ENCODE data around the gene IL15RA. TPM values are rescaled to one million over a fixed set of nuclear protein-coding genes. Genes with fewer than 3 reads are reported as not detected.
A peak's percentile ranks its signal among the peaks of the same experiment; 100 is the strongest.
"Not testable (repeated sequence)": the region's sequence is repeated elsewhere in the genome, so short reads cannot be mapped to it uniquely, and the experiment has no call there.

The IL15RA gene
- polyA plus RNA-seq, 6 donors from 2014 or later: 0.94 to 2.3 (median 1.9) TPM; not detected in 1

DNA sequence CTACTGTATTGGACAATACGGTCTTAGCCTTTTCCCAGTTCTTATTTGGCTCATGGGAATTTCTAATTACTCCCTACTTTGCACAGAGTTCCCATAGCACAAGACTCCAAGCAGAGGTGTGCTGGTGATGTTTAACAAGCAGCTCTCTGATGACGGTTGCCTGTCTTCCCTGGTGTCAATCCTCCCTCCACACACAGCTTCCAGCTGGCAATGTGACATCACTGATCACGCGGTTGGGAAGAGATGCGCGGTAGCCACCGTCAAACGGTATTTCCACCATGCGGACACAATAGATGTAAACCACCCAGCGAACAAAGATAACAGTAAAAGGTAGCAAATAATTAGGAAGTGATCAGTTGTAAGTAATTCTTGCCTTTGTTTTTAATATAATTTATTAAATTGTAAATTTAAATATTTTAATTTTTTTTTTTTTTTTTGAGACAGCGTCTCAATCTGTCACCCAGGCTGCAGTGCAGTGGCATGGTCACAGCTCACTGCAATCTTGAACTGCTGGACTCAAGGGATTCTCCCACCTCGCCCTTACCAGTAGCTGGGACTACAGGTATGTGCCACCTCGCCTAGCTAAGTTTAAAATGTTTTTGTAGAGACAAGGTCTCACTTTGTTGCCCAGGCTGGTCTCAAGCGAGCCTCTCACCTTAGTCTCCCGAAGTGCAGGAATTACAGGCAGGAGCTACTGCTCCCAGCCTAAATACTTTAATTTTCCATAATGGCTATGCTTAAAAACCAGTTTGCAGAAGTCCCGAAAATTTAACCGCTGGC lies 36.3 kb upstream of the IL15RA start:
- Mint-ChIP-seq H3K27me3 (peaks cover 0 to 4% (median 0%) of the 10 kb centered on the region in 3 donors), H3K4me3 (no peak overlapping the region), H3K36me3 (peaks cover 0 to 8% of the 10 kb centered on the region in 2 donors), H3K27ac (peak overlapping the region in 2 of 6 donors; percentile 62), H3K9me3 (no peaks in the 10 kb centered on the region), H3K4me1 (peaks cover 0 to 13% (median 3%) of the 10 kb centered on the region in 3 donors)
- DNase-seq (no peak), ATAC-seq (ENCODE audit: low read depth in 2 of 2) (no peak)

GRCh38 chr10:6012121-6012905 lies 35.0 kb upstream of the IL15RA start:
- peaks cover 0 to 7% of the 10 kb centered on the region in 2 donors for H3K36me3 Mint-ChIP-seq
- no peak for ATAC-seq (ENCODE audit: low read depth in 2 of 2)

GRCh38 chr10:6011558-6011957 lies 34.2 kb upstream of the IL15RA start:
- peaks cover 0 to 18% (median 7%) of the 10 kb centered on the region in 7 donors for H3K9me3 Mint-ChIP-seq
- H3K27me3 Mint-ChIP-seq: peaks cover 0 to 6% (median 4%) of the 10 kb centered on the region in 3 donors
- no peak overlapping the region for H3K27ac Mint-ChIP-seq
- H3K36me3 Mint-ChIP-seq: peaks cover 0 to 7% of the 10 kb centered on the region in 2 donors
- peaks cover 0 to 13% (median 3%) of the 10 kb centered on the region in 3 donors for H3K4me1 Mint-ChIP-seq
- ATAC-seq (ENCODE audit: low read depth in 2 of 2) (no peak), DNase-seq (no peak)
- no peak overlapping the region for H3K4me3 Mint-ChIP-seq

More at GRCh38 chr10:6012121-6012905, 35.0 kb upstream of the IL15RA start:
- Mint-ChIP-seq H3K4me1 (peaks cover 0 to 13% (median 3%) of the 10 kb centered on the region in 3 donors), H3K4me3 (no peak overlapping the region), H3K27ac (no peak overlapping the region), H3K27me3 (peaks cover 0 to 4% (median 0%) of the 10 kb centered on the region in 3 donors), H3K9me3 (peaks cover 0 to 10% (median 3%) of the 10 kb centered on the region in 7 donors)
- DNase-seq: no peak

GRCh38 chr10:6010569-6010968 lies 33.2 kb upstream of the IL15RA start:
- Mint-ChIP-seq H3K27ac (peak overlapping the region in 1 of 6 donors; percentile 19), H3K9me3 (peaks cover 0 to 18% (median 9%) of the 10 kb centered on the region in 7 donors), H3K27me3 (peaks cover 0 to 7% (median 4%) of the 10 kb centered on the region in 3 donors), H3K36me3 (peaks cover 0 to 7% of the 10 kb centered on the region in 2 donors), H3K4me3 (no peak overlapping the region), H3K4me1 (peaks cover 0 to 13% (median 3%) of the 10 kb centered on the region in 3 donors)
- no peak for DNase-seq
- no peak for ATAC-seq (ENCODE audit: low read depth in 2 of 2)

- DNase-seq (no peak), ATAC-seq (ENCODE audit: low read depth in 2 of 2) (no peak)
- Mint-ChIP-seq H3K27me3 (peaks cover 0 to 7% (median 4%) of the 10 kb centered on the region in 3 donors), H3K27ac (no peak overlapping the region), H3K4me3 (no peak overlapping the region), H3K36me3 (peaks cover 0 to 7% of the 10 kb centered on the region in 2 donors), H3K4me1 (peaks cover 0 to 13% (median 3%) of the 10 kb centered on the region in 3 donors), H3K9me3 (peaks cover 0 to 18% (median 9%) of the 10 kb centered on the region in 7 donors)
Observed at GRCh38 chr10:6009961-6010360, 32.6 kb upstream of the IL15RA start.

GRCh38 chr10:6009150-6009549 lies 31.8 kb upstream of the IL15RA start:
- H3K4me3 Mint-ChIP-seq: no peak overlapping the region
- ATAC-seq (ENCODE audit: low read depth in 2 of 2): no peak

DNA sequence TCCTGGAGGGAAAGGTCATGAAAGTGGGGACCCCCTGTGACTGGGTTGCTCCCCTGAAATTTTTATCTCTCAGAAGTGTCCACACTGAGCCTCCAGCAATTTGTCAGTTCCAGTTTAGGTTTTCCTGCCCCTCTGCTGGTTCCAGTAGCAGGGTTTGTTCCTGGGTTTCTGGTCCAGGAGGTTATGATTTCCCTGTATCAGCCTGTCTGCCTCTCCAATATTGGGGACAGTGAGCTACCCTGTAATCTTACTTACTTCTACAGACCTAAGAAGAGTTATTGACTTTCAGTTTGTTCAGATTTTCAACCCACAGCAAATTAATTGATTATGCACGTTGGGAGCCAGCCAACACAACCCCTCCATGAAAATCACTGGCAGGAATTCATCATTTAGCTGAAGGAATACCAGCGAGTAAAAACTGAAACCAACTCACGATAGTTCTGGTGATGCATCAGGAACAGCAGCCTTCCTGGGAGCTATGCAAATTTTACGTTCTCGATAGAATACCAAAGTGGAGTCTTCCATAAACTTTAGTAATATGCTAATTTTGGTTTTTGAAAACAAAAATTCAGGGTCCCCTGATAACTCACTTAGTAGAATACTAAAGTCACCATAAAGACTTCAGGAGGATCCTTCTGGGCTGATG lies 31.3 kb upstream of the IL15RA start:
- no peak overlapping the region for H3K4me3 Mint-ChIP-seq
- peaks cover 0 to 7% (median 4%) of the 10 kb centered on the region in 3 donors for H3K27me3 Mint-ChIP-seq
- ATAC-seq (ENCODE audit: low read depth in 2 of 2): no peak
- no peak for DNase-seq
- peaks cover 0 to 18% (median 9%) of the 10 kb centered on the region in 7 donors for H3K9me3 Mint-ChIP-seq
- H3K27ac Mint-ChIP-seq: no peak overlapping the region
- H3K4me1 Mint-ChIP-seq: peaks cover 0 to 3% (median 3%) of the 10 kb centered on the region in 3 donors
- H3K36me3 Mint-ChIP-seq: peaks cover 0 to 7% of the 10 kb centered on the region in 2 donors

More at GRCh38 chr10:6009150-6009549, 31.8 kb upstream of the IL15RA start:
- Mint-ChIP-seq H3K27ac (no peak overlapping the region), H3K27me3 (peaks cover 0 to 7% (median 4%) of the 10 kb centered on the region in 3 donors), H3K36me3 (peaks cover 0 to 7% of the 10 kb centered on the region in 2 donors), H3K4me1 (peaks cover 0 to 7% (median 5%) of the 10 kb centered on the region in 3 donors), H3K9me3 (peaks cover 0 to 18% (median 9%) of the 10 kb centered on the region in 7 donors)
- no peak for DNase-seq

DNA sequence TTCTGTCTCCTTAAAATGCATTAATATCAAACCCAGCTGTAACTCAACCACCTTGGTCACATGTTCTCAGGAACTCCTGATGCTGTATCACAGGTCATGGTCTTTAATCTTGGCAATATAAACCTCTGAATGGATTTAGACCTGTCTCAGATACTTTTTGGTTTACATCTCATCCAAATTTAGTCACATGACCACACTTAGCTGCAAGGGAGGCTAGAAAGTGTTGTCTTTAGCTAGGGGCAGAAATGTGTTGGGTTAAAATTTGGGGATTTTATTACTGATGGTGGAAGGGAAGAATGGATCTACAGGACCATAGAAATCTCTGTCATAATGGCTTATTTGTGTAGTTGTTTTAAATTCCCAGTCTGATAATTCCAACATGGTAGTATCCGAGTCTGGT lies 29.6 kb upstream of the IL15RA start:
- DNase-seq: no peak
- Mint-ChIP-seq H3K4me3 (no peak overlapping the region), H3K27ac (peak overlapping the region in 1 of 6 donors; percentile 16), H3K9me3 (peaks cover 0 to 18% (median 9%) of the 10 kb centered on the region in 7 donors), H3K36me3 (peaks cover 0 to 6% of the 10 kb centered on the region in 2 donors), H3K4me1 (peaks cover 0 to 3% (median 0%) of the 10 kb centered on the region in 3 donors), H3K27me3 (peaks cover 0 to 7% (median 6%) of the 10 kb centered on the region in 3 donors)
- no peak for ATAC-seq (ENCODE audit: low read depth in 2 of 2)

DNA sequence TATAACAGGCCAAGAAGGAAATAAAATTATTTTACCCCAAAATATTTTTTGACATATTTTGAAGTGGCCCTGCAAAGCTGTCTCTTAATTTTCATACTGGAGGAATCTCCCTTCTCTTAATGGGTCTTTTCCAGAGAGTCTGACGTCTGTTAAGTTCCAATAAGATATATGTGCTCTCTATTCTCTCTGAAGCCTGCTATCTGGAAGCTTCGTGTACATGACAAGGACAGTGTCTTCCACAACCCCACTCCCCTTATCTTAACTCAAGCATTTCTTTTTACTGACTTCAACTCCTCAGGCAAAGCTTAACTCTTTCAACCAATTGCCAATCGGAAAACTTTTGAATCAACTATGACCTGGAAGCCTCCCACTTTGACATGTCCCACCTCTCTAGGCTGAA lies 29.2 kb upstream of the IL15RA start:
- H3K27ac Mint-ChIP-seq: peak overlapping the region in 1 of 6 donors; percentile 16
- no peak overlapping the region for H3K4me3 Mint-ChIP-seq
- H3K36me3 Mint-ChIP-seq: peaks cover 0 to 1% of the 10 kb centered on the region in 2 donors
- peaks cover 0 to 7% (median 4%) of the 10 kb centered on the region in 3 donors for H3K27me3 Mint-ChIP-seq
- peaks cover 0 to 3% (median 0%) of the 10 kb centered on the region in 3 donors for H3K4me1 Mint-ChIP-seq
- DNase-seq (no peak), ATAC-seq (ENCODE audit: low read depth in 2 of 2) (no peak)
- peaks cover 0 to 18% (median 9%) of the 10 kb centered on the region in 7 donors for H3K9me3 Mint-ChIP-seq

DNA sequence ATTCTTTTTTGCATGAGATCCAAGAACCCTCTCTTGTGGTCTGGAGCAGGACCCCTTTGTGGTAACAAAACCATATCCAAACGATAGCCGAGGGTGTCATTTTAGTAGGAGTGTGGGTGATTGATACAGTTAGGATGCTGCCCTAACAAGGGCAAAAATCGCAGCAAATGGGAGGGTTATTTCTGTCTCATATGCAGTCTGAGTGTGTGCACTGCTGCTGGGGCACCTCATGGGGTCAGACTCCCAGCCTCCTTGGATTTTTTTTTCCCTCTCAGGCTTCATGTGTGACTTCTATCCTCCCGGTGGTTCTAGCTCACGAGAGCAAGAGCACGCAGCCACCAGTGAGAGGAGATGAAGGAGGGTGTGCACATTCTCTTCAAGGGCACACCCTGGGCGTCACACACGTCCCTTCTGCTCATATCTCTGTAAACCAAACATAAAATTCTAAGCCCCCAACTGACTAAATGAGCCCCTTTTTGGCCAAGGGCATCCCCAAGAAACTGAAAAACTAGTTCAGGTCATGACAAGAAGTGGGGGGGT lies 28.6 kb upstream of the IL15RA start:
- Mint-ChIP-seq H3K9me3 (peaks cover 0 to 18% (median 9%) of the 10 kb centered on the region in 7 donors), H3K4me3 (no peak overlapping the region), H3K27ac (no peak overlapping the region), H3K36me3 (no peaks in the 10 kb centered on the region), H3K4me1 (peaks cover 0 to 3% (median 0%) of the 10 kb centered on the region in 3 donors), H3K27me3 (peaks cover 0 to 7% (median 4%) of the 10 kb centered on the region in 3 donors)
- DNase-seq (no peak), ATAC-seq (ENCODE audit: low read depth in 2 of 2) (no peak)

- H3K36me3 Mint-ChIP-seq; H3K4me1 Mint-ChIP-seq; H3K27me3 Mint-ChIP-seq; ATAC-seq (ENCODE audit: low read depth in 2 of 2); H3K4me3 Mint-ChIP-seq; DNase-seq: not testable (repeated sequence)
- H3K27ac Mint-ChIP-seq: peak overlapping the region in 1 of 6 donors; percentile 39
- peaks cover 0 to 18% (median 9%) of the 10 kb centered on the region in 7 donors for H3K9me3 Mint-ChIP-seq
Observed at GRCh38 chr10:6005161-6005804, 27.9 kb upstream of the IL15RA start.

GRCh38 chr10:6002809-6003510 lies 25.6 kb upstream of the IL15RA start:
- Mint-ChIP-seq H3K27me3 (peaks cover 4 to 12% (median 11%) of the 10 kb centered on the region in 3 donors), H3K27ac (no peak overlapping the region), H3K36me3 (no peaks in the 10 kb centered on the region), H3K4me1 (peaks cover 0 to 3% (median 0%) of the 10 kb centered on the region in 3 donors), H3K9me3 (peaks cover 0 to 15% (median 7%) of the 10 kb centered on the region in 7 donors), H3K4me3 (no peak overlapping the region)
- no peak for ATAC-seq (ENCODE audit: low read depth in 2 of 2)
- no peak for DNase-seq
